HEK293 (cell line): Measurements from ENCODE around the gene PPFIBP1.

Experiments
- CTCF ChIP-seq: fragments of 450-650 bp; formaldehyde crosslinking; IDR thresholded peaks from 2 replicates; pipeline ENCODE4 v1.5.1; 2016; ENCODE audit warnings: missing biosample characterization, missing genetic modification characterization
- FEZF1 ChIP-seq: fragments of 450-650 bp; formaldehyde crosslinking; IDR thresholded peaks from 2 replicates; pipeline ENCODE4 v1.5.1; 2016; ENCODE audit warnings: missing biosample characterization, missing genetic modification characterization
- GFI1B ChIP-seq: fragments of 450-650 bp; formaldehyde crosslinking; IDR thresholded peaks from 2 replicates; pipeline ENCODE4 v1.5.1; 2016; ENCODE audit warnings: missing biosample characterization, missing genetic modification characterization
- HOXD13 ChIP-seq: sonication (generic); formaldehyde crosslinking; IDR thresholded peaks from 2 replicates; pipeline ENCODE4 v1.8.0; 2022; ENCODE audit warnings: missing genetic modification reagents, borderline replicate concordance
- ZFP69B ChIP-seq: fragments of 450-650 bp; formaldehyde crosslinking; IDR thresholded peaks from 2 replicates; pipeline ENCODE4 v1.5.1; 2016; ENCODE audit warnings: missing biosample characterization, missing genetic modification characterization
- ZNF24 ChIP-seq: fragments of 450-650 bp; formaldehyde crosslinking; IDR thresholded peaks from 2 replicates; pipeline ENCODE4 v1.5.1; 2016; ENCODE audit warnings: missing biosample characterization, missing genetic modification characterization
- ZNF292 ChIP-seq: fragments of 450-650 bp; formaldehyde crosslinking; IDR thresholded peaks from 2 replicates; pipeline ENCODE4 v1.5.1; 2016; ENCODE audit warnings: low read depth, missing biosample characterization, missing genetic modification characterization, borderline replicate concordance
- ZNF426 ChIP-seq: fragments of 450-650 bp; formaldehyde crosslinking; IDR thresholded peaks from 2 replicates; pipeline ENCODE4 v1.5.1; 2017; ENCODE audit warnings: missing biosample characterization, missing genetic modification characterization, mild to moderate bottlenecking, inconsistent platforms, moderate library complexity
- ZNF529 ChIP-seq: fragments of 450-650 bp; formaldehyde crosslinking; IDR thresholded peaks from 2 replicates; pipeline ENCODE4 v1.5.1; 2017; ENCODE audit warnings: missing genetic modification characterization, missing biosample characterization; ENCODE audit not compliant: insufficient replicate concordance
- TF ChIP-seq, protein P1 (sequence below): fragments of 450-650 bp; formaldehyde crosslinking; conservative IDR thresholded peaks from 2 replicates; pipeline ENCODE4 v1.5.1; 2016; ENCODE audit warnings: low read depth, missing biosample characterization, missing genetic modification characterization
- TF ChIP-seq, protein P2 (sequence below): fragments of 450-650 bp; formaldehyde crosslinking; IDR thresholded peaks from 2 replicates; pipeline ENCODE4 v1.5.1; 2016; ENCODE audit warnings: missing biosample characterization, missing genetic modification characterization
- TF ChIP-seq, protein P3 (sequence below): fragments of 450-650 bp; formaldehyde crosslinking; IDR thresholded peaks from 2 replicates; pipeline ENCODE4; 2016; ENCODE audit warnings: missing biosample characterization, missing genetic modification characterization

DNA sequence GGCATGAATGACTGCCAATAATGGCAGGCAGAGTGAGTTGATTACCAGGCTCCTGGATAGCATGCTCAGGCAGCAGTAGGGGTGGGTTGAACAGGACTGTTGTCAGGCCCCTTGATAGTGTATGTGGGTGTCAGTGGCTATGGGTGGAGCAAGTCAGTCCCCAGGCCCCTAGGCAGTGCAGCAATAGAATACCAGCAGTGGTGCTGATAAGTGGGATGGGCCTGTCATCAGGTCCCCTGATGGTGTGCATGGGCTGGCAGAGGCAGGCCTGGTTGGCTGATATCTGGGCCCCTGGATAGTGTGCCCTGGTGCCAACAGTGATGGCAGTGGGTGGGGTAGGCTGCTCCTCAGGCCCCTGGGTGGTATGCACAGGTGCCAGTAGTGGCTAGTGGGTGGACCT, 45.1 kb upstream of the PPFIBP1 start:
- TF ChIP-seq CTCF (tag by site-specific recombination) (no peak), HOXD13 (CRISPR knock-in tag) (no peak), ZNF529 (tag by site-specific recombination) (no peak), ZNF24 (no peak), GFI1B (no peak), ZFP69B (tag by site-specific recombination) (no peak), ZNF292 (tag by site-specific recombination) (no peak), ZNF426 (tag by site-specific recombination) (no peak), FEZF1 (tag by site-specific recombination) (no peak)
- TF ChIP-seq, protein P1, sequence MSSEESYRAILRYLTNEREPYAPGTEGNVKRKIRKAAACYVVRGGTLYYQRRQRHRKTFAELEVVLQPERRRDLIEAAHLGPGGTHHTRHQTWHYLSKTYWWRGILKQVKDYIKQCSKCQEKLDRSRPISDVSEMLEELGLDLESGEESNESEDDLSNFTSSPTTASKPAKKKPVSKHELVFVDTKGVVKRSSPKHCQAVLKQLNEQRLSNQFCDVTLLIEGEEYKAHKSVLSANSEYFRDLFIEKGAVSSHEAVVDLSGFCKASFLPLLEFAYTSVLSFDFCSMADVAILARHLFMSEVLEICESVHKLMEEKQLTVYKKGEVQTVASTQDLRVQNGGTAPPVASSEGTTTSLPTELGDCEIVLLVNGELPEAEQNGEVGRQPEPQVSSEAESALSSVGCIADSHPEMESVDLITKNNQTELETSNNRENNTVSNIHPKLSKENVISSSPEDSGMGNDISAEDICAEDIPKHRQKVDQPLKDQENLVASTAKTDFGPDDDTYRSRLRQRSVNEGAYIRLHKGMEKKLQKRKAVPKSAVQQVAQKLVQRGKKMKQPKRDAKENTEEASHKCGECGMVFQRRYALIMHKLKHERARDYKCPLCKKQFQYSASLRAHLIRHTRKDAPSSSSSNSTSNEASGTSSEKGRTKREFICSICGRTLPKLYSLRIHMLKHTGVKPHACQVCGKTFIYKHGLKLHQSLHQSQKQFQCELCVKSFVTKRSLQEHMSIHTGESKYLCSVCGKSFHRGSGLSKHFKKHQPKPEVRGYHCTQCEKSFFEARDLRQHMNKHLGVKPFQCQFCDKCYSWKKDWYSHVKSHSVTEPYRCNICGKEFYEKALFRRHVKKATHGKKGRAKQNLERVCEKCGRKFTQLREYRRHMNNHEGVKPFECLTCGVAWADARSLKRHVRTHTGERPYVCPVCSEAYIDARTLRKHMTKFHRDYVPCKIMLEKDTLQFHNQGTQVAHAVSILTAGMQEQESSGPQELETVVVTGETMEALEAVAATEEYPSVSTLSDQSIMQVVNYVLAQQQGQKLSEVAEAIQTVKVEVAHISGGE (tag by site-specific recombination) = no peak
- TF ChIP-seq, protein P2, sequence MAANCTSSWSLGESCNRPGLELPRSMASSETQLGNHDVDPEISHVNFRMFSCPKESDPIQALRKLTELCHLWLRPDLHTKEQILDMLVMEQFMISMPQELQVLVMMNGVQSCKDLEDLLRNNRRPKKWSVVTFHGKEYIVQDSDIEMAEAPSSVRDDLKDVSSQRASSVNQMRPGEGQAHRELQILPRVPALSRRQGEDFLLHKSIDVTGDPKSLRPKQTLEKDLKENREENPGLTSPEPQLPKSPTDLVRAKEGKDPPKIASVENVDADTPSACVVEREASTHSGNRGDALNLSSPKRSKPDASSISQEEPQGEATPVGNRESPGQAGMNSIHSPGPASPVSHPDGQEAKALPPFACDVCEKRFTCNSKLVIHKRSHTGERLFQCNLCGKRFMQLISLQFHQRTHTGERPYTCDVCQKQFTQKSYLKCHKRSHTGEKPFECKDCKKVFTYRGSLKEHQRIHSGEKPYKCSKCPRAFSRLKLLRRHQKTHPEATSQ (tag by site-specific recombination) = no peak
- TF ChIP-seq, protein P3, sequence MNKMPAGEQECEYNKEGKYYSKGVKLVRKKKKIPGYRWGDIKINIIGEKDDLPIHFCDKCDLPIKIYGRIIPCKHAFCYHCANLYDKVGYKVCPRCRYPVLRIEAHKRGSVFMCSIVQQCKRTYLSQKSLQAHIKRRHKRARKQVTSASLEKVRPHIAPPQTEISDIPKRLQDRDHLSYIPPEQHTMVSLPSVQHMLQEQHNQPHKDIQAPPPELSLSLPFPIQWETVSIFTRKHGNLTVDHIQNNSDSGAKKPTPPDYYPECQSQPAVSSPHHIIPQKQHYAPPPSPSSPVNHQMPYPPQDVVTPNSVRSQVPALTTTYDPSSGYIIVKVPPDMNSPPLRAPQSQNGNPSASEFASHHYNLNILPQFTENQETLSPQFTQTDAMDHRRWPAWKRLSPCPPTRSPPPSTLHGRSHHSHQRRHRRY (tag by site-specific recombination) = no peak
